ENCODE measurements around the gene SELENOO.

DNA sequence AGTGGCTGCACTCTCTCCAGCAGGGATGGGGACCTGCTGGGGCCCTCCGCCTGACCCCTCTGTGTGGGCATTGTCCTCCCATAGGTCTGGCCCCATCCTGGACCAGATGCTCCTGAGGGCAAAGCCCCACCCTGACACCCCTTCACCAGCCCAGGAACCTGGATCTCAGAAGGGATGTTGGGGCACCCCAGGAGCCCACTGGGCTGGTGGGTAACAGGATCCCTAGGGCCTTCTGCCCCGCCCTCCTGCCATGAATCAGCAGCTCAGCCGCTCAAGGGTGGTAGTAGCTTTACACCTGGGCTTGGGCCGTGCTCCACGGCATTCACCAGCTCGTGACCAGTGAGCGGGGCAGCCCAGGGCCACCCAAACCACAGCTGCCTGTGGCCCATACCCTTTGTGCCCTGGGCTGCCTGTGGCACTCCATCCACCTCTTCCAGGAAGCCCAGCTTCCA is 61.7 kb downstream of the SELENOO start:
- TF ChIP-seq EP300 (IDR thresholded peaks at IDR 0.05; ENCODE audit: borderline replicate concordance) (no peak), MAX (IDR thresholded peaks at IDR 0.05) (no peak; the same call in 1 of the 2 replicates), ZBTB7A (IDR thresholded peaks at IDR 0.05; ENCODE audit: low read depth) (peak; percentile 69), TCF12 (IDR thresholded peaks at IDR 0.05; ENCODE audit: low read depth) (0 out of 2 replicates have a peak, but pooled peaks have one; percentile 48)
- TF ChIP-seq, protein P1, sequence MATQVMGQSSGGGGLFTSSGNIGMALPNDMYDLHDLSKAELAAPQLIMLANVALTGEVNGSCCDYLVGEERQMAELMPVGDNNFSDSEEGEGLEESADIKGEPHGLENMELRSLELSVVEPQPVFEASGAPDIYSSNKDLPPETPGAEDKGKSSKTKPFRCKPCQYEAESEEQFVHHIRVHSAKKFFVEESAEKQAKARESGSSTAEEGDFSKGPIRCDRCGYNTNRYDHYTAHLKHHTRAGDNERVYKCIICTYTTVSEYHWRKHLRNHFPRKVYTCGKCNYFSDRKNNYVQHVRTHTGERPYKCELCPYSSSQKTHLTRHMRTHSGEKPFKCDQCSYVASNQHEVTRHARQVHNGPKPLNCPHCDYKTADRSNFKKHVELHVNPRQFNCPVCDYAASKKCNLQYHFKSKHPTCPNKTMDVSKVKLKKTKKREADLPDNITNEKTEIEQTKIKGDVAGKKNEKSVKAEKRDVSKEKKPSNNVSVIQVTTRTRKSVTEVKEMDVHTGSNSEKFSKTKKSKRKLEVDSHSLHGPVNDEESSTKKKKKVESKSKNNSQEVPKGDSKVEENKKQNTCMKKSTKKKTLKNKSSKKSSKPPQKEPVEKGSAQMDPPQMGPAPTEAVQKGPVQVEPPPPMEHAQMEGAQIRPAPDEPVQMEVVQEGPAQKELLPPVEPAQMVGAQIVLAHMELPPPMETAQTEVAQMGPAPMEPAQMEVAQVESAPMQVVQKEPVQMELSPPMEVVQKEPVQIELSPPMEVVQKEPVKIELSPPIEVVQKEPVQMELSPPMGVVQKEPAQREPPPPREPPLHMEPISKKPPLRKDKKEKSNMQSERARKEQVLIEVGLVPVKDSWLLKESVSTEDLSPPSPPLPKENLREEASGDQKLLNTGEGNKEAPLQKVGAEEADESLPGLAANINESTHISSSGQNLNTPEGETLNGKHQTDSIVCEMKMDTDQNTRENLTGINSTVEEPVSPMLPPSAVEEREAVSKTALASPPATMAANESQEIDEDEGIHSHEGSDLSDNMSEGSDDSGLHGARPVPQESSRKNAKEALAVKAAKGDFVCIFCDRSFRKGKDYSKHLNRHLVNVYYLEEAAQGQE (IDR thresholded peaks at IDR 0.05; ENCODE audit: low read depth): no peak

Data from Ishikawa (cell line).